Endothelial cell of umbilical vein (primary cell): Measurements from ENCODE around the gene RGS8. TPM values are rescaled to one million over a fixed set of nuclear protein-coding genes. Genes with fewer than 3 reads are reported as not detected.

Experiments used
- BruUV-seq: library from RNA; stranded (reverse); fragments of 400-500 nt; replicated peaks from 2 replicates; lab custom pipeline; 2021; lab: Mats Ljungman, UMichigan
- CTCF ChIA-PET: fragments of 300-600, 350-600 bp; sonication (Branson Sonifier 250); formaldehyde crosslinking; loops from one replicate; lab custom pipeline; 2021; ENCODE audit warnings: antibody characterized with exemption, inconsistent platforms; lab: Charles Lee
- POLR2A ChIA-PET: fragments of 300-600, 350-600 bp; sonication (Branson Sonifier 250); formaldehyde crosslinking; loops from one replicate; lab custom pipeline; 2021; ENCODE audit warnings: antibody characterized with exemption, inconsistent platforms; lab: Charles Lee
- DNase-seq: peaks from one replicate; pipeline ENCODE4 v3.0.0-alpha.2; 2011; ENCODE audit warnings: low read depth, low spot score
- FAIRE-seq: peaks from 2 replicates; lab custom pipeline; 2011; peaks lifted over from hg19 to GRCh38; lab: Jason Lieb, UNC
- H2AFZ ChIP-seq: 2 replicates; pipeline ENCODE4 v1.6.0; 2012; ENCODE audit warnings: low read depth, low read length, control low read depth, inconsistent platforms
- H3K27ac ChIP-seq: 2 replicates; pipeline ENCODE4 v1.5.1; 2011; ENCODE audit warnings: low read depth, mild to moderate bottlenecking, control low read depth, low read length, moderate library complexity; ENCODE audit not compliant: insufficient read depth
- H3K27me3 ChIP-seq, 2 experiments: 2 replicates each; pipeline versions ENCODE4 v1.6.0 to v1.6.1; 2011; ENCODE audit warnings: low read length in 2 of 2, mixed read lengths in 1 of 2; ENCODE audit not compliant: control insufficient read depth in 2 of 2, insufficient read depth in 2 of 2
- H3K36me3 ChIP-seq, 2 experiments: 2 replicates in 1 of 2; 3 replicates in 1 of 2; pipeline ENCODE4 v1.5.1; 2011; ENCODE audit warnings: low read length in 2 of 2, mild to moderate bottlenecking in 1 of 2, moderate library complexity in 1 of 2; ENCODE audit not compliant: control insufficient read depth in 2 of 2, insufficient read depth in 2 of 2; ENCODE audit errors: extremely low read depth in 1 of 2
- H3K4me1 ChIP-seq: 3 replicates; pipeline ENCODE4 v1.5.1; 2011; ENCODE audit warnings: mild to moderate bottlenecking, low read length; ENCODE audit not compliant: control insufficient read depth, insufficient read depth; ENCODE audit errors: extremely low read depth
- H3K4me2 ChIP-seq: 2 replicates; pipeline ENCODE4 v1.6.1; 2011; ENCODE audit warnings: low read length, control low read depth, mixed read lengths; ENCODE audit not compliant: insufficient read depth
- H3K4me3 ChIP-seq, 3 experiments: fragments of 200-600 bp in 1 of 3; sonication (generic), shearing (Covaris generic) in 1 of 3; replicated peaks in 1 of 3; 2 replicates each; pipeline ENCODE4 v1.5.1; 2011 to 2016; ENCODE audit warnings: control low read depth in 3 of 3, low read length in 3 of 3, mild to moderate bottlenecking in 2 of 3, inconsistent platforms in 1 of 3, low read depth in 1 of 3, moderate library complexity in 1 of 3; ENCODE audit not compliant: insufficient read depth in 1 of 3
- H3K79me2 ChIP-seq: 2 replicates; pipeline ENCODE4 v1.6.0; 2012; ENCODE audit warnings: low read length, inconsistent platforms; ENCODE audit not compliant: control insufficient read depth, insufficient read depth
- H3K9ac ChIP-seq: replicated peaks from 2 replicates; pipeline ENCODE3; 2011; ENCODE audit warnings: low read length, control low read depth; ENCODE audit not compliant: insufficient read depth; ENCODE audit errors: extremely low read depth
- H3K9me1 ChIP-seq: replicated peaks from 3 replicates; pipeline ENCODE4 v1.6.0; 2011; ENCODE audit warnings: mild to moderate bottlenecking, low read length; ENCODE audit not compliant: control insufficient read depth, insufficient read depth; ENCODE audit errors: extremely low read depth
- H3K9me3 ChIP-seq: replicated peaks from 2 replicates; pipeline ENCODE4 v1.5.1; 2012; ENCODE audit warnings: low read length, inconsistent platforms; ENCODE audit not compliant: control insufficient read depth, insufficient read depth
- H4K20me1 ChIP-seq: replicated peaks from 2 replicates; pipeline ENCODE3; 2011; ENCODE audit warnings: mild to moderate bottlenecking, low read length; ENCODE audit not compliant: control insufficient read depth, insufficient read depth; ENCODE audit errors: extremely low read depth
- CTCF ChIP-seq, 2 donors: IDR thresholded peaks; 1 replicate in 1 of 2; 2 replicates in 1 of 2; pipeline ENCODE4 v1.5.1; 2011; ENCODE audit warnings: low read length in 2 of 2, mild to moderate bottlenecking in 2 of 2, moderate library complexity in 2 of 2, control low read depth in 1 of 2, inconsistent platforms in 1 of 2, low read depth in 1 of 2; ENCODE audit not compliant: insufficient read depth in 1 of 2; ENCODE audit errors: extremely low read depth in 1 of 2
- FOS ChIP-seq: IDR thresholded peaks from 2 replicates; pipeline ENCODE4 v1.6.1; 2011; ENCODE audit warnings: mild to moderate bottlenecking, low read length, moderate library complexity, borderline replicate concordance; ENCODE audit not compliant: insufficient read depth
- GATA2 ChIP-seq: IDR thresholded peaks from 2 replicates; pipeline ENCODE4 v1.7.0; 2011; ENCODE audit warnings: low read depth, mild to moderate bottlenecking, moderate library complexity, mixed read lengths, low read length; ENCODE audit not compliant: insufficient read length, insufficient read depth
- MAX ChIP-seq: IDR thresholded peaks from 2 replicates; pipeline ENCODE4 v1.6.1; 2011; ENCODE audit not compliant: insufficient read depth, insufficient read length
- MYC ChIP-seq: IDR thresholded peaks from one replicate; pipeline ENCODE4 v1.6.1; 2011; ENCODE audit warnings: mild to moderate bottlenecking, low read depth, low read length
- POLR2A ChIP-seq: IDR thresholded peaks from 2 replicates; pipeline ENCODE4 v1.6.1; 2012; ENCODE audit warnings: low read depth, mild to moderate bottlenecking, control low read depth, low read length
- dilution Hi-C: fragments of 300-500 bp; cut with MboI; formaldehyde crosslinking; loops from one replicate; pipeline ENCODE4 v1.15.0; 2019; ENCODE audit warnings: low sequenced_read_pairs; ENCODE audit not compliant: extremely low pct_ligation_motif_present
- intact Hi-C: fragments of 100-400 bp; cut with micrococcal nuclease; formaldehyde crosslinking; loops from one replicate; pipeline ENCODE4 v1.10.0; 2022
- polyA plus RNA-seq, 4 experiments: library from polyadenylated mRNA; depleted of rRNA in 3 of 4; stranded (reverse) in 3 of 4; unstranded in 1 of 4; fragments of >200 nt; gene quantifications; 2 replicates each; pipeline versions ENCODE4 v1.2.1 to v1.2.3, GENCODE V29; 2011 to 2012; ENCODE audit warnings: missing spikeins in 1 of 4
- total RNA-seq: library from RNA; stranded (reverse); gene quantifications from 2 replicates; pipeline ENCODE4 v1.2.3, GENCODE V29; 2021

The RGS8 gene
- total and polyA plus RNA-seq, 2 donors (not counting 3 experiments of a cell fraction or from before 2014, with no cell fraction given) = not detected

GRCh38 chr1:182687361-182687760 is 3.0 kb upstream of the RGS8 start:
- Histone ChIP-seq H3K27ac (no peak overlapping the region), H3K9me1 (no peaks in the 10 kb centered on the region), H3K27me3 (peaks cover 0 to 2% of the 10 kb centered on the region in 2 experiments), H3K4me1 (no peaks in the 10 kb centered on the region), H3K9ac (no peak overlapping the region), H4K20me1 (no peaks in the 10 kb centered on the region), H3K4me2 (no peak overlapping the region), H2AFZ (no peak overlapping the region), H3K4me3 (no peak overlapping the region), H3K79me2 (no peaks in the 10 kb centered on the region), H3K9me3 (no peaks in the 10 kb centered on the region), H3K36me3 (no peaks in the 10 kb centered on the region)
- no TSS peak for BruUV-seq
- dilution Hi-C loops = no loop called here
- no peak for DNase-seq
- TF ChIP-seq CTCF (IDR thresholded peaks at IDR 0.05; ENCODE audit: extremely low read depth in 1 of 2, insufficient read depth in 1 of 2, low read depth in 1 of 2, low read length in 2 of 2) = no peak
- no peak for TF ChIP-seq MAX
- no peak for TF ChIP-seq MYC
- FAIRE-seq = no peak
- intact Hi-C loops = no loop called here
- POLR2A ChIA-PET = no interaction called here
- CTCF ChIA-PET = no interaction called here

- ChIA-PET POLR2A (no interaction called here), CTCF (no interaction called here)
- no peak overlapping the region for H3K9ac ChIP-seq
- no peaks in the 10 kb centered on the region for H3K79me2 ChIP-seq
- dilution Hi-C loops (no loop called here), intact Hi-C loops (no loop called here)
- TF ChIP-seq CTCF (IDR thresholded peaks at IDR 0.05; ENCODE audit: extremely low read depth in 1 of 2, insufficient read depth in 1 of 2, low read depth in 1 of 2, low read length in 2 of 2) = no peak
- no peak for TF ChIP-seq FOS
- no peak for TF ChIP-seq POLR2A
- TF ChIP-seq GATA2 = no peak
- FAIRE-seq (no peak), DNase-seq (no peak)
- no peaks in the 10 kb centered on the region for H3K9me3 ChIP-seq
- H3K36me3 ChIP-seq = no peaks in the 10 kb centered on the region
- H2AFZ ChIP-seq = no peak overlapping the region
- no peaks in the 10 kb centered on the region for H3K9me1 ChIP-seq
- H3K27me3 ChIP-seq = peaks cover 0 to 2% of the 10 kb centered on the region in 2 experiments
- H3K4me3 ChIP-seq = no peak overlapping the region
- no peak overlapping the region for H3K4me2 ChIP-seq
- H3K4me1 ChIP-seq = no peaks in the 10 kb centered on the region
- H4K20me1 ChIP-seq = no peaks in the 10 kb centered on the region
- no TSS peak for BruUV-seq
- H3K27ac ChIP-seq = no peak overlapping the region
Measured at GRCh38 chr1:182686446-182686845, 2.1 kb upstream of the RGS8 start.
